Smooth muscle cell (in vitro differentiated cells): ENCODE results near the gene TMEM167A. TPM values are rescaled to one million over a fixed set of nuclear protein-coding genes. Genes with fewer than 3 reads are reported as not detected.

Source experiments
- DNase-seq: peaks from one replicate; lab custom pipeline; 2025; ENCODE audit not compliant: unreplicated experiment; lab: John Stamatoyannopoulos, UW
- H2AFZ ChIP-seq: fragments of 200-600 bp; sonication (generic); 2 replicates; pipeline ENCODE4 v1.6.0; 2016; ENCODE audit warnings: antibody characterized with exemption, low read depth, mild to moderate bottlenecking
- H3F3A ChIP-seq: fragments of 200-600 bp; sonication (generic); 2 replicates; pipeline ENCODE4 v1.6.0; 2017; ENCODE audit warnings: antibody characterized with exemption, low read depth
- H3K27ac ChIP-seq: fragments of 200-600 bp; sonication (generic); 2 replicates; pipeline ENCODE4 v1.5.1; 2016; ENCODE audit warnings: low read depth, mild to moderate bottlenecking
- H3K27me3 ChIP-seq: fragments of 200-600 bp; sonication (generic); 2 replicates; pipeline ENCODE4 v1.6.1; 2016; ENCODE audit warnings: low read depth, mild to moderate bottlenecking
- H3K36me3 ChIP-seq: fragments of 200-600 bp; sonication (generic); 2 replicates; pipeline ENCODE4 v1.5.1; 2016; ENCODE audit warnings: low read depth
- H3K4me1 ChIP-seq: fragments of 200-600 bp; sonication (generic); 2 replicates; pipeline ENCODE4 v1.5.1; 2016; ENCODE audit warnings: low read depth
- H3K4me2 ChIP-seq: fragments of 200-600 bp; sonication (generic); 2 replicates; pipeline ENCODE4 v1.6.0; 2016; ENCODE audit warnings: mild to moderate bottlenecking
- H3K4me3 ChIP-seq: fragments of 200-600 bp; sonication (generic); 2 replicates; pipeline ENCODE4 v1.5.1; 2016; ENCODE audit warnings: mild to moderate bottlenecking
- H3K79me2 ChIP-seq: fragments of 200-600 bp; sonication (generic); 2 replicates; pipeline ENCODE4 v1.6.0; 2016; ENCODE audit warnings: low read depth, mild to moderate bottlenecking
- H3K9ac ChIP-seq: fragments of 200-600 bp; sonication (generic); 2 replicates; pipeline ENCODE4 v1.6.0; 2016; ENCODE audit warnings: low read depth
- H3K9me3 ChIP-seq: fragments of 200-600 bp; sonication (generic); replicated peaks from 2 replicates; pipeline ENCODE4 v1.5.1; 2016; ENCODE audit warnings: low read depth
- H4K20me1 ChIP-seq: fragments of 200-600 bp; sonication (generic); 2 replicates; pipeline ENCODE4 v1.6.0; 2016; ENCODE audit warnings: low read depth
- CTCF ChIP-seq: fragments of 200-600 bp; sonication (generic); IDR thresholded peaks from 2 replicates; pipeline ENCODE4 v1.5.1; 2017; ENCODE audit warnings: borderline replicate concordance, mild to moderate bottlenecking, antibody characterized with exemption; ENCODE audit not compliant: insufficient read depth, poor library complexity, severe bottlenecking
- WGBS: methylation state at CpG from one replicate; pipeline ENCODE4 v1.1.7; 2016; ENCODE audit warnings: low lambda C conversion rate; 5-methylcytosine and 5-hydroxymethylcytosine counted together
- polyA plus RNA-seq: library from polyadenylated mRNA; unstranded; fragments of >200 nt; fragmentation: Nextera tagmentation; extraction: Ambion mirVana; gene quantifications from 2 replicates; pipeline ENCODE4 v1.2.1, GENCODE V29; 2016
- total RNA-seq: library from RNA; depleted of rRNA; stranded (reverse); fragments of >200 nt; gene quantifications from 2 replicates; pipeline ENCODE4 v1.2.3, GENCODE V29; 2014

The TMEM167A gene
- total and polyA plus RNA-seq, 2 experiments from 2014 or later = 236 to 248 TPM

- peaks cover 29% of the 10 kb centered on the region for H3F3A ChIP-seq
- no peak for DNase-seq
- H4K20me1 ChIP-seq = no peaks in the 10 kb centered on the region
- no peaks in the 10 kb centered on the region for H3K9me3 ChIP-seq
- H3K36me3 ChIP-seq = no peaks in the 10 kb centered on the region
- H3K9ac ChIP-seq = peak overlapping the region; percentile 29
- H3K27me3 ChIP-seq = no peaks in the 10 kb centered on the region
- peak overlapping the region; percentile 81 for H3K4me2 ChIP-seq
- peaks cover 56% of the 10 kb centered on the region for H3K79me2 ChIP-seq
- peaks cover 51% of the 10 kb centered on the region for H3K4me1 ChIP-seq
- peak overlapping the region; percentile 5 for H2AFZ ChIP-seq
- no peak for TF ChIP-seq CTCF
- peak overlapping the region; percentile 97 for H3K27ac ChIP-seq
- no peak overlapping the region for H3K4me3 ChIP-seq
Observed at GRCh38 chr5:83102364-83102980, 25.3 kb upstream of the TMEM167A start.

- H3K27ac ChIP-seq = peak overlapping the region; percentile 97
Observed at GRCh38 chr5:83101514-83101913, 24.3 kb upstream of the TMEM167A start.

GRCh38 chr5:83099445-83099844 lies 22.3 kb upstream of the TMEM167A start:
- no peak for TF ChIP-seq CTCF
- no peaks in the 10 kb centered on the region for H3K27me3 ChIP-seq
- WGBS = 58% methylated on average over 1 of the region's 1 CpG
- peak overlapping the region; percentile 39 for H3K4me3 ChIP-seq
- no peak overlapping the region for H3K9ac ChIP-seq
- H2AFZ ChIP-seq = no peak overlapping the region
- H3K27ac ChIP-seq = peak overlapping the region; percentile 97
- H3K79me2 ChIP-seq = peaks cover 52% of the 10 kb centered on the region
- no peaks in the 10 kb centered on the region for H3K36me3 ChIP-seq
- peak overlapping the region; percentile 81 for H3K4me2 ChIP-seq
- DNase-seq = no peak
- H3K4me1 ChIP-seq = peaks cover 51% of the 10 kb centered on the region
- H3K9me3 ChIP-seq = no peaks in the 10 kb centered on the region
- peaks cover 37% of the 10 kb centered on the region for H3F3A ChIP-seq
- no peaks in the 10 kb centered on the region for H4K20me1 ChIP-seq

More at GRCh38 chr5:83101514-83101913, 24.3 kb upstream of the TMEM167A start:
- Histone ChIP-seq H3K4me3 (no peak overlapping the region), H3K79me2 (peaks cover 66% of the 10 kb centered on the region), H3F3A (peaks cover 29% of the 10 kb centered on the region), H4K20me1 (no peaks in the 10 kb centered on the region), H3K36me3 (no peaks in the 10 kb centered on the region), H3K9me3 (no peaks in the 10 kb centered on the region), H2AFZ (no peak overlapping the region), H3K27me3 (no peaks in the 10 kb centered on the region), H3K4me1 (peaks cover 51% of the 10 kb centered on the region), H3K4me2 (peak overlapping the region; percentile 81), H3K9ac (peak overlapping the region; percentile 29)
- no peak for DNase-seq
- WGBS = 41% methylated on average over 1 of the region's 1 CpG
- no peak for TF ChIP-seq CTCF

GRCh38 chr5:83099001-83099400 lies 21.8 kb upstream of the TMEM167A start:
- no peak for TF ChIP-seq CTCF
- Histone ChIP-seq H3K4me3 (peak overlapping the region; percentile 39), H3K9ac (peak overlapping the region; percentile 74), H3K4me1 (peaks cover 51% of the 10 kb centered on the region), H3K27me3 (no peaks in the 10 kb centered on the region), H2AFZ (no peak overlapping the region), H4K20me1 (no peaks in the 10 kb centered on the region), H3K9me3 (no peaks in the 10 kb centered on the region), H3K79me2 (peaks cover 52% of the 10 kb centered on the region), H3K27ac (peak overlapping the region; percentile 97), H3F3A (peaks cover 36% of the 10 kb centered on the region), H3K4me2 (peak overlapping the region; percentile 81), H3K36me3 (no peaks in the 10 kb centered on the region)
- DNase-seq = no peak
